Skeletal muscle tissue (tissue), 4 donors: ENCODE results near the gene TMEM30A. TPM values are rescaled to one million over a fixed set of nuclear protein-coding genes. Genes with fewer than 3 reads are reported as not detected.

Source experiments
- H3K27ac ChIP-seq: one replicate; pipeline ENCODE4 v1.7.0; 2013; ENCODE audit warnings: mild to moderate bottlenecking, low read depth, low read length, inconsistent platforms
- H3K27me3 ChIP-seq, 3 donors: one replicate each; pipeline ENCODE4 v1.7.0; 2013; ENCODE audit warnings: low read length in 3 of 3; ENCODE audit not compliant: control insufficient read depth in 3 of 3, insufficient read depth in 3 of 3
- H3K36me3 ChIP-seq, 3 donors: one replicate each; pipeline ENCODE4 v1.7.0; 2013; ENCODE audit warnings: low read length in 3 of 3; ENCODE audit not compliant: control insufficient read depth in 3 of 3, insufficient read depth in 3 of 3
- H3K4me1 ChIP-seq, 3 donors: one replicate each; pipeline ENCODE4 v1.7.0; 2013; ENCODE audit warnings: low read length in 3 of 3, mild to moderate bottlenecking in 3 of 3; ENCODE audit not compliant: control insufficient read depth in 3 of 3, insufficient read depth in 3 of 3
- H3K4me3 ChIP-seq, 3 donors: one replicate each; pipeline ENCODE4 v1.7.0; 2013; ENCODE audit warnings: low read length in 3 of 3
- H3K9ac ChIP-seq, 3 donors: one replicate each; pipeline ENCODE4 v1.7.0; 2013; ENCODE audit warnings: low read length in 3 of 3, mild to moderate bottlenecking in 3 of 3, moderate library complexity in 2 of 3, low read depth in 1 of 3
- H3K9me3 ChIP-seq, 3 donors: one replicate each; pipeline ENCODE4 v1.7.0; 2013; ENCODE audit warnings: low read length in 3 of 3; ENCODE audit not compliant: control insufficient read depth in 3 of 3
- total RNA-seq: library from RNA; depleted of rRNA; stranded (reverse); fragments of >200 nt; gene quantifications from one replicate; pipeline ENCODE4 v1.2.3, GENCODE V29; 2014
- donor health status: Osteomylitis.

Gene TMEM30A
- total RNA-seq, 1 donor from 2014 or later: 63.7 TPM

GRCh38 chr6:75249837-75250236 is 34.8 kb downstream of the TMEM30A start:
- Histone ChIP-seq H3K9ac (no peak overlapping the region), H3K9me3 (no peaks in the 10 kb centered on the region), H3K36me3 (peaks cover 0 to 5% (median 0%) of the 10 kb centered on the region in 3 donors), H3K27ac (no peak overlapping the region), H3K4me3 (no peak overlapping the region), H3K4me1 (peaks cover 0 to 1% (median 0%) of the 10 kb centered on the region in 3 donors), H3K27me3 (no peaks in the 10 kb centered on the region)

- Histone ChIP-seq H3K9me3 (no peaks in the 10 kb centered on the region), H3K36me3 (no peaks in the 10 kb centered on the region), H3K4me3 (no peak overlapping the region), H3K4me1 (peaks cover 3 to 11% (median 4%) of the 10 kb centered on the region in 3 donors), H3K27ac (no peak overlapping the region), H3K27me3 (no peaks in the 10 kb centered on the region), H3K9ac (no peak overlapping the region)
Measured at GRCh38 chr6:75246386-75246785, 38.2 kb downstream of the TMEM30A start.

- Histone ChIP-seq H3K36me3 (peaks cover 7 to 9% (median 8%) of the 10 kb centered on the region in 3 donors), H3K27me3 (no peaks in the 10 kb centered on the region), H3K4me3 (peak overlapping the region; percentile 80 to 99 (median 97)), H3K27ac (peak overlapping the region; percentile 88), H3K9me3 (no peaks in the 10 kb centered on the region), H3K4me1 (peaks cover 3 to 11% (median 4%) of the 10 kb centered on the region in 3 donors), H3K9ac (peak overlapping the region; percentile 86 to 95 (median 94))
Measured at GRCh38 chr6:75244063-75244584, 40.5 kb downstream of the TMEM30A start.

GRCh38 chr6:75243333-75244062 is 41.1 kb downstream of the TMEM30A start, which contains the start of gene COX7A2:
COX7A2 (minus strand) TSS chr6:75243801; CDS start chr6:75243734, 67 bp downstream.
- H3K9ac ChIP-seq: peak within 1 kb of the TSS; percentile 86 to 95 (median 94)
- H3K36me3 ChIP-seq: peaks cover 12 to 15% (median 14%) of the 10 kb centered on the region in 3 donors
- H3K27me3 ChIP-seq: no peaks in the 10 kb centered on the region
- H3K9me3 ChIP-seq: no peaks in the 10 kb centered on the region
- H3K4me3 ChIP-seq: peak within 1 kb of the TSS; percentile 80 to 99 (median 97)
- H3K27ac ChIP-seq: peak within 1 kb of the TSS; percentile 88
- H3K4me1 ChIP-seq: peaks cover 3 to 11% (median 4%) of the 10 kb centered on the region in 3 donors

GRCh38 chr6:75236630-75237029 is 48.0 kb downstream of the TMEM30A start:
- no peak overlapping the region for H3K4me3 ChIP-seq

GRCh38 chr6:75235271-75235670 is 49.3 kb downstream of the TMEM30A start:
- Histone ChIP-seq H3K9ac (no peak overlapping the region), H3K4me1 (peaks cover 5 to 7% (median 6%) of the 10 kb centered on the region in 3 donors), H3K9me3 (no peaks in the 10 kb centered on the region), H3K27ac (no peak overlapping the region), H3K4me3 (no peak overlapping the region), H3K36me3 (peaks cover 18 to 33% (median 27%) of the 10 kb centered on the region in 3 donors), H3K27me3 (no peaks in the 10 kb centered on the region)

More at GRCh38 chr6:75236630-75237029, 48.0 kb downstream of the TMEM30A start:
- peaks cover 5 to 9% (median 6%) of the 10 kb centered on the region in 3 donors for H3K4me1 ChIP-seq
- H3K27me3 ChIP-seq: no peaks in the 10 kb centered on the region
- no peak overlapping the region for H3K9ac ChIP-seq
- peaks cover 20 to 33% (median 27%) of the 10 kb centered on the region in 3 donors for H3K36me3 ChIP-seq
- no peak overlapping the region for H3K27ac ChIP-seq
- no peaks in the 10 kb centered on the region for H3K9me3 ChIP-seq

GRCh38 chr6:75234126-75234865 is 50.3 kb downstream of the TMEM30A start:
- Histone ChIP-seq H3K9me3 (no peaks in the 10 kb centered on the region), H3K27me3 (no peaks in the 10 kb centered on the region), H3K4me1 (peaks cover 5 to 7% (median 6%) of the 10 kb centered on the region in 3 donors), H3K27ac (no peak overlapping the region), H3K4me3 (no peak overlapping the region), H3K36me3 (peaks cover 15 to 24% (median 21%) of the 10 kb centered on the region in 3 donors), H3K9ac (no peak overlapping the region)

- Histone ChIP-seq H3K4me3 (no peak overlapping the region), H3K27me3 (no peaks in the 10 kb centered on the region), H3K9ac (no peak overlapping the region), H3K36me3 (peaks cover 8 to 18% (median 14%) of the 10 kb centered on the region in 3 donors), H3K27ac (no peak overlapping the region), H3K9me3 (no peaks in the 10 kb centered on the region), H3K4me1 (peaks cover 5 to 7% (median 6%) of the 10 kb centered on the region in 3 donors)
Measured at GRCh38 chr6:75233092-75233615, 51.4 kb downstream of the TMEM30A start.

GRCh38 chr6:75230484-75231325 is 53.9 kb downstream of the TMEM30A start:
- H3K27ac ChIP-seq: no peak overlapping the region
- no peaks in the 10 kb centered on the region for H3K9me3 ChIP-seq
- H3K9ac ChIP-seq: no peak overlapping the region
- H3K27me3 ChIP-seq: no peaks in the 10 kb centered on the region
- peaks cover 5 to 7% (median 6%) of the 10 kb centered on the region in 3 donors for H3K4me1 ChIP-seq
- H3K4me3 ChIP-seq: peak overlapping the region in 1 of 3 donors; percentile 31
- H3K36me3 ChIP-seq: no peaks in the 10 kb centered on the region
